HepG2 (cell line): ENCODE results near the gene CTBP1. TPM values are rescaled to one million over a fixed set of nuclear protein-coding genes. Genes with fewer than 3 reads are reported as not detected.

ENCODE experiments used
- CAMTA2 ChIP-seq: sonication (generic); formaldehyde crosslinking; IDR thresholded peaks from 2 replicates; pipeline ENCODE4 v1.4.0; 2020; ENCODE audit warnings: mild to moderate bottlenecking, missing genetic modification reagents, borderline replicate concordance
- DRAP1 ChIP-seq: IDR thresholded peaks from 2 replicates; pipeline ENCODE4 v1.6.1; 2016; ENCODE audit warnings: missing genetic modification reagents, missing compliant biosample characterization
- ELF1 ChIP-seq: sonication (generic); formaldehyde crosslinking; IDR thresholded peaks from 2 replicates; pipeline ENCODE4 v1.4.0; 2020; ENCODE audit warnings: missing genetic modification reagents
- FLYWCH1 ChIP-seq: sonication (generic); formaldehyde crosslinking; IDR thresholded peaks from 2 replicates; pipeline ENCODE4 v1.8.1; 2023; ENCODE audit warnings: mild to moderate bottlenecking, missing genetic modification reagents
- GRHL1 ChIP-seq: sonication (generic); formaldehyde crosslinking; conservative IDR thresholded peaks from 2 replicates; pipeline ENCODE4 v1.8.0; 2022; ENCODE audit warnings: missing genetic modification reagents
- HES4 ChIP-seq: sonication (generic); formaldehyde crosslinking; IDR thresholded peaks from 2 replicates; pipeline ENCODE4 v1.9.0; 2021; ENCODE audit warnings: mild to moderate bottlenecking, missing genetic modification reagents, borderline replicate concordance
- HNF4G ChIP-seq, 2 experiments: sonication (generic) in 1 of 2; formaldehyde crosslinking in 1 of 2; IDR thresholded peaks; 2 replicates each; pipeline versions ENCODE4 v1.4.0 to v1.6.1; 2011 to 2020; ENCODE audit warnings: borderline replicate concordance in 2 of 2, low read depth in 2 of 2, mild to moderate bottlenecking in 2 of 2, low read length in 1 of 2, missing genetic modification reagents in 1 of 2, moderate library complexity in 1 of 2
- JUND ChIP-seq: sonication (generic); formaldehyde crosslinking; IDR thresholded peaks from 2 replicates; pipeline ENCODE4 v1.8.0; 2022; ENCODE audit warnings: mild to moderate bottlenecking, missing genetic modification reagents
- MXD4 ChIP-seq: IDR thresholded peaks from 2 replicates; pipeline ENCODE4 v1.6.1; 2016; ENCODE audit warnings: mild to moderate bottlenecking, missing biosample characterization, missing genetic modification reagents
- NFRKB ChIP-seq: fragments of 450-650 bp; IDR thresholded peaks from 2 replicates; pipeline ENCODE4 v1.6.1; 2017
- NR2F1 ChIP-seq, 2 experiments: fragments of 450-650 bp in 1 of 2; formaldehyde crosslinking in 1 of 2; IDR thresholded peaks; 2 replicates each; pipeline versions ENCODE4 v1.5.0 to v1.6.1; 2016 to 2020; ENCODE audit warnings: mild to moderate bottlenecking in 1 of 2, missing compliant biosample characterization in 1 of 2, missing genetic modification reagents in 1 of 2, moderate library complexity in 1 of 2
- SETDB1 ChIP-seq: sonication (generic); formaldehyde crosslinking; IDR thresholded peaks from 2 replicates; pipeline ENCODE4 v1.5.1; 2020; ENCODE audit warnings: missing genetic modification reagents, mild to moderate bottlenecking, borderline replicate concordance
- SIN3B ChIP-seq: fragments of 150-350 bp; IDR thresholded peaks from 2 replicates; pipeline ENCODE4 v1.6.1; 2014; ENCODE audit warnings: low read length
- SIX4 ChIP-seq: sonication (generic); formaldehyde crosslinking; IDR thresholded peaks from 2 replicates; pipeline ENCODE4 v1.4.0; 2020; ENCODE audit warnings: missing genetic modification reagents
- SRY ChIP-seq: sonication (generic); formaldehyde crosslinking; IDR thresholded peaks from 2 replicates; pipeline ENCODE4 v1.8.0; 2022; ENCODE audit warnings: mild to moderate bottlenecking, missing genetic modification reagents
- U2AF1 ChIP-seq: fragments of 200-400 bp; formaldehyde crosslinking; optimal IDR thresholded peaks from 2 replicates; pipeline ENCODE3; 2017; ENCODE audit warnings: mild to moderate bottlenecking, low read depth, low read length
- YEATS2 ChIP-seq: sonication (generic); formaldehyde crosslinking; IDR thresholded peaks from 2 replicates; pipeline ENCODE4 v1.4.0; 2020; ENCODE audit warnings: missing genetic modification reagents, borderline replicate concordance
- ZBTB20 ChIP-seq: sonication (generic); formaldehyde crosslinking; IDR thresholded peaks from 2 replicates; pipeline ENCODE4 v1.8.1; 2023; ENCODE audit warnings: missing genetic modification reagents, low read depth, mild to moderate bottlenecking, borderline replicate concordance
- ZBTB42 ChIP-seq: sonication (generic); formaldehyde crosslinking; IDR thresholded peaks from 2 replicates; pipeline ENCODE4 v1.5.0; 2020; ENCODE audit warnings: mild to moderate bottlenecking, missing genetic modification reagents
- ZFP1 ChIP-seq: IDR thresholded peaks from 2 replicates; pipeline ENCODE4 v1.6.1; 2016
- ZFP41 ChIP-seq: sonication (generic); formaldehyde crosslinking; IDR thresholded peaks from 2 replicates; pipeline ENCODE4 v1.4.0; 2020; ENCODE audit warnings: mild to moderate bottlenecking, missing genetic modification reagents, borderline replicate concordance
- ZNF281 ChIP-seq: sonication (generic); formaldehyde crosslinking; IDR thresholded peaks from 2 replicates; pipeline ENCODE4 v1.4.0; 2020; ENCODE audit warnings: missing genetic modification reagents, borderline replicate concordance
- ZNF546 ChIP-seq: sonication (generic); formaldehyde crosslinking; conservative IDR thresholded peaks from 2 replicates; pipeline ENCODE4 v1.8.1; 2023; ENCODE audit warnings: mild to moderate bottlenecking, missing genetic modification reagents
- ZNF674 ChIP-seq: sonication (generic); formaldehyde crosslinking; IDR thresholded peaks from 2 replicates; pipeline ENCODE4 v1.5.0; 2020; ENCODE audit warnings: low read depth, mild to moderate bottlenecking, missing genetic modification reagents
- ZNF782 ChIP-seq: sonication (generic); formaldehyde crosslinking; IDR thresholded peaks from 2 replicates; pipeline ENCODE4 v1.4.0; 2020; ENCODE audit warnings: missing genetic modification reagents, mild to moderate bottlenecking, borderline replicate concordance
- ZNF788 ChIP-seq: sonication (generic); formaldehyde crosslinking; IDR thresholded peaks from 2 replicates; pipeline ENCODE4 v1.5.0; 2020; ENCODE audit warnings: mild to moderate bottlenecking, missing genetic modification reagents, borderline replicate concordance
- polyA plus RNA-seq, 8 experiments: library from polyadenylated mRNA; depleted of rRNA in 3 of 8; stranded (reverse) in 7 of 8; unstranded in 1 of 8; fragments of >200 nt; fragmentation: Illumina TruSeq in 4 of 8; extraction: Trizol in 4 of 8; gene quantifications; 2 replicates each; pipeline versions ENCODE4 v1.2.1 to v1.2.3, GENCODE V29; 2011 to 2016; ENCODE audit warnings: low read depth in 4 of 8, missing spikeins in 1 of 8, mixed read lengths in 1 of 8; ENCODE audit not compliant: insufficient read depth in 1 of 8
- total RNA-seq, 5 experiments: library from RNA; depleted of rRNA; stranded (reverse); fragments of >200 nt; fragmentation: Illumina TruSeq; extraction: Trizol; gene quantifications; 2 replicates each; pipeline ENCODE4 v1.2.3, GENCODE V29; 2016; ENCODE audit warnings: low read depth in 1 of 5

The CTBP1 gene
- total and polyA plus RNA-seq, 2 of the 13 experiments (the other 11 are each of a cell fraction or from before 2014, with no cell fraction given) = 78.5 to 112 TPM

- no peak for TF ChIP-seq SETDB1 (CRISPR knock-in tag)
- TF ChIP-seq ZNF782 (CRISPR knock-in tag) = peak; percentile 89
- no peak for TF ChIP-seq FLYWCH1 (CRISPR knock-in tag)
- TF ChIP-seq YEATS2 (CRISPR knock-in tag) = peak; percentile 74; the same call in 1 of the 2 replicates
- peak; percentile 95 for TF ChIP-seq DRAP1 (CRISPR knock-in tag)
- no peak for TF ChIP-seq U2AF1
- TF ChIP-seq NR2F1 (CRISPR knock-in tag; IDR thresholded peaks at IDR 0.05) = peak; percentile 36 to 66; a peak in 2 of 4 replicates
- TF ChIP-seq ZFP1 = peak; percentile 65; the same call in 1 of the 2 replicates
- TF ChIP-seq ZNF281 (CRISPR knock-in tag) = peak; percentile 77
- TF ChIP-seq SIX4 (CRISPR knock-in tag) = peak; percentile 62; the same call in 1 of the 2 replicates
- peak; percentile 59; the same call in 1 of the 2 replicates for TF ChIP-seq ZFP41 (CRISPR knock-in tag)
- no peak for TF ChIP-seq ZBTB42 (CRISPR knock-in tag)
- peak; percentile 68; the same call in 1 of the 2 replicates for TF ChIP-seq SRY (CRISPR knock-in tag)
- no peak for TF ChIP-seq GRHL1
- no peak for TF ChIP-seq JUND
- TF ChIP-seq MXD4 = peak; percentile 86
- TF ChIP-seq ZNF788 (CRISPR knock-in tag) = peak; percentile 96; the same call in 1 of the 2 replicates
- TF ChIP-seq CAMTA2 (CRISPR knock-in tag) = peak; percentile 78; the same call in 1 of the 2 replicates
- peak; percentile 91 for TF ChIP-seq ELF1 (CRISPR knock-in tag)
- no peak for TF ChIP-seq ZNF674 (CRISPR knock-in tag)
- TF ChIP-seq ZBTB20 (CRISPR knock-in tag) = no peak
- TF ChIP-seq NFRKB = no peak
- TF ChIP-seq ZNF546 (CRISPR knock-in tag) = peak; percentile 60; the same call in 1 of the 2 replicates
- no peak for TF ChIP-seq SIN3B
- no peak; the same call in 1 of the 2 replicates for TF ChIP-seq HES4 (CRISPR knock-in tag)
- peak; percentile 71 for TF ChIP-seq HNF4G (IDR thresholded peaks at IDR 0.05; ENCODE audit: borderline replicate concordance, low read depth, low read length)
- TF ChIP-seq HNF4G (CRISPR knock-in tag; IDR thresholded peaks at IDR 0.05; ENCODE audit: borderline replicate concordance, low read depth) = peak; percentile 93
These were observed 43.9 kb downstream of the CTBP1 start (continued) for GRCh38 chr4:1204828-1205585.
